Ishikawa (cell line): ENCODE results near the gene KRTAP4-4.

Source experiments
- EP300 ChIP-seq: IDR thresholded peaks from 2 replicates; pipeline ENCODE4 v1.6.1; 2012; ENCODE audit warnings: borderline replicate concordance
- RAD21 ChIP-seq: IDR thresholded peaks from 2 replicates; pipeline ENCODE4 v1.6.1; 2012; ENCODE audit warnings: low read depth
- TCF12 ChIP-seq: IDR thresholded peaks from 2 replicates; pipeline ENCODE4 v1.6.1; 2012; ENCODE audit warnings: low read depth
- TF ChIP-seq, protein P1 (sequence below): IDR thresholded peaks from 2 replicates; pipeline ENCODE4 v1.6.1; 2012; ENCODE audit warnings: low read depth, mild to moderate bottlenecking

DNA sequence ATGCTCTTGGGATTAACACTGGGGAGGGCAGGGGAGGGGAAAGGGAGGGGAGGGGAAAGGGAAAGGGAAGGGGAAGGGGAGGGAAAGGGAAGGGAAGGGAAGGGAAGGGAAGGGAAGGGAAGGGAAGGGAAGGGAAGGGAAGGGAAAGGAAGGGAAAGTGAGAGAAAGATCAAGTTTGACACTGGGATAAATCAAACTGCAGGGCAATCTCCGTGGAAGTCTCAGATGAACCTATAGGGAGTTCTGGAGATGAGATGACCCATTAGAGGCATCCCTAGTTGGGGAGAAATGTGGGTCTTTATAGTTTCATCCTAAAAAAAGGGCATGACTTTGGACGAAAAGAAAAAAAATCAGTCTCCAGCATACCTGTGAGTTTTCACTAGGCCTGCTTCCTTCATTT is 38.8 kb downstream of the KRTAP4-4 start:
- no peak for TF ChIP-seq EP300
- TF ChIP-seq, protein P1, sequence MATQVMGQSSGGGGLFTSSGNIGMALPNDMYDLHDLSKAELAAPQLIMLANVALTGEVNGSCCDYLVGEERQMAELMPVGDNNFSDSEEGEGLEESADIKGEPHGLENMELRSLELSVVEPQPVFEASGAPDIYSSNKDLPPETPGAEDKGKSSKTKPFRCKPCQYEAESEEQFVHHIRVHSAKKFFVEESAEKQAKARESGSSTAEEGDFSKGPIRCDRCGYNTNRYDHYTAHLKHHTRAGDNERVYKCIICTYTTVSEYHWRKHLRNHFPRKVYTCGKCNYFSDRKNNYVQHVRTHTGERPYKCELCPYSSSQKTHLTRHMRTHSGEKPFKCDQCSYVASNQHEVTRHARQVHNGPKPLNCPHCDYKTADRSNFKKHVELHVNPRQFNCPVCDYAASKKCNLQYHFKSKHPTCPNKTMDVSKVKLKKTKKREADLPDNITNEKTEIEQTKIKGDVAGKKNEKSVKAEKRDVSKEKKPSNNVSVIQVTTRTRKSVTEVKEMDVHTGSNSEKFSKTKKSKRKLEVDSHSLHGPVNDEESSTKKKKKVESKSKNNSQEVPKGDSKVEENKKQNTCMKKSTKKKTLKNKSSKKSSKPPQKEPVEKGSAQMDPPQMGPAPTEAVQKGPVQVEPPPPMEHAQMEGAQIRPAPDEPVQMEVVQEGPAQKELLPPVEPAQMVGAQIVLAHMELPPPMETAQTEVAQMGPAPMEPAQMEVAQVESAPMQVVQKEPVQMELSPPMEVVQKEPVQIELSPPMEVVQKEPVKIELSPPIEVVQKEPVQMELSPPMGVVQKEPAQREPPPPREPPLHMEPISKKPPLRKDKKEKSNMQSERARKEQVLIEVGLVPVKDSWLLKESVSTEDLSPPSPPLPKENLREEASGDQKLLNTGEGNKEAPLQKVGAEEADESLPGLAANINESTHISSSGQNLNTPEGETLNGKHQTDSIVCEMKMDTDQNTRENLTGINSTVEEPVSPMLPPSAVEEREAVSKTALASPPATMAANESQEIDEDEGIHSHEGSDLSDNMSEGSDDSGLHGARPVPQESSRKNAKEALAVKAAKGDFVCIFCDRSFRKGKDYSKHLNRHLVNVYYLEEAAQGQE = no peak
- no peak for TF ChIP-seq TCF12
- TF ChIP-seq RAD21 = no peak
